HG02571 (cell line): ENCODE data around the gene ECI1.

Source experiments
- ATAC-seq: cut with Tn5 transposase; IDR thresholded peaks from one replicate; pipeline ENCODE4 v1.9.1; 2021; ENCODE audit warnings: mild to moderate bottlenecking, moderate library complexity; ENCODE audit not compliant: unreplicated experiment

Gene ECI1

DNA sequence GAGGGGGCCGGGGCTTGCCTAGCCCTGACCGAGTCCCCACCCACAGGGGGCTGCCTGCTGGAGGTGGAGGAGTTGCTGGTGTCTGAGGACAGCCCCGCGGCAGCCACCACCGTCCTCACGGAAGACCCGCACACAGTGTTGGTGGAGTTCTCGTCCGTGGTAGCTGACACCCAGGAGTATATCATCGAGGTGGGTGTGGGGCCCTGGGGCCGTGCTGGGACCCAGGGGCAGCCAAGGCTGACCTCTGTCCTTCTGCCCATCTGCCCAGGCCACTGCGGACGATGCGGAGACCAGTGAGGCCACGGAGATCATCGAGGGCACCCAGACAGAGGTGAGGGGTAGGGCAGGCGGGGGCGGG is 16.6 kb downstream of the ECI1 start:
- ATAC-seq, result no peak

DNA sequence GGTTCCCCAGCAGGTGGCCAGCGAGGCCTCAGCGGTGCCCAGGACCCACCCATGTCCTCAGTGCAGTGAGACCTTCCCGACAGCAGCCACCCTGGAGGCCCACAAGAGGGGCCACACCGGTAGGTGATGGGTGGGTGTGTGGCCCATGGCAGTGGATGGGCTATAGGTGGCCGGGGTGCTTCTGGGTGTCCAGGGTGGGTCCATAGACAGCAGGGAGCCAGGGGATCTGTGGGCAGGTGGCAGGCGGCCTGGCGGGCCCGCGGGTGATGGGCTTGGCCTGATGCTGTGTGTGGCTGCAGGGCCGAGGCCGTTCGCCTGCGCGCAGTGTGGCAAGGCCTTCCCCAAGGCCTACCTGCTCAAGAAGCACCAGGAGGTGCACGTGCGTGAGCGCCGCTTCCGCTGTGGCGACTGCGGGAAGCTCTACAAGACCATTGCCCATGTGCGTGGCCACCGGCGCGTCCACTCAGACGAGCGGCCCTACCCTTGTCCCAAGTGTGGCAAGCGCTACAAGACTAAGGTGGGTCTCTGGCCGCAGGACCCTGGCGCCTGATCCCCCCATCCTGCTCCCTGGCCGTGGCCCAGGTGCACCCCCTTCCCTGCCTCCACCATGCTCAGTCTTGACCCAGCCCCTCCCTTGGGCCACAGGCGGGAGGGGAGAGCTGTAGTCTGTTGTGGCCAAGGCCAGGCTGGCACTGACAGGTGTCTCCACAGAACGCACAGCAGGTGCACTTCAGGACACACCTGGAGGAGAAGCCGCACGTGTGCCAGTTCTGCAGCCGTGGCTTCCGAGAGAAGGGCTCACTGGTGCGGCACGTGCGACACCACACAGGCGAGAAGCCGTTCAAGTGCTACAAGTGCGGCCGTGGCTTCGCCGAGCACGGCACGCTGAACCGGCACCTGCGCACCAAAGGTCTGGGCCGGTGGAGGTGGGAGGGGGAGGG is 17.2 kb downstream of the ECI1 start:
- ATAC-seq, result no peak

DNA sequence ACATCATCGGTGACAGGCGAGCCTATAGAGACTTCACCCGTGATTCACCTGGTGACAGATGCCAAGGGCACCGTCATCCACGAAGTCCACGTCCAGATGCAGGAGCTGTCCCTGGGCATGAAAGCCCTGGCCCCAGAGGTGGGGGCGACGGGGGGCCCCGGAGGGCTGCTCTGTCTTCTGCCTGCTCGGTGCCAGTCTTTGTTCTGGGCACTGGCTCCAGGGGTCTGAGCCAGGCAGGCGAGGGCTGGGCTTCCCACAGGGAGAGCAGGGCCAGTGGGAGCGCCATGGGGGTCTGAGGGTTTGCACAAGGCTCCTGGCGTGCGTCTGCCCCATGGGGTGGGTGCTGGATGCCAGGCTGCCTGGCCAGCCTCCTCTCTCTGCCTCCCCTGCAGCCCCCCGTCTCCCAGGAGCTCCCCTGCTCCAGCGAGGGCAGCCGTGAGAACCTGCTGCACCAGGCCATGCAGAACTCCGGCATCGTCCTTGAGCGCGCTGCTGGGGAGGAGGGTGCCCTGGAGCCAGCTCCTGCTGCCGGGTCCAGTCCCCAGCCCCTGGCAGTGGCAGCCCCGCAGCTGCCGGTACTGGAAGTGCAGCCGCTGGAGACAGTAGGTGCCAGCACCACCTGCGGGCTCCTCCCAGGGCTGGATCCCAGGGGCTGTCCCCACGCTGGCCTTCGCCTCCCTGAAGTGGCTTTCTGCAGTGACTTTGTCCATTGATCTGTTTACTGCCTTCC is 18.2 kb downstream of the ECI1 start:
- ATAC-seq, result no peak

DNA sequence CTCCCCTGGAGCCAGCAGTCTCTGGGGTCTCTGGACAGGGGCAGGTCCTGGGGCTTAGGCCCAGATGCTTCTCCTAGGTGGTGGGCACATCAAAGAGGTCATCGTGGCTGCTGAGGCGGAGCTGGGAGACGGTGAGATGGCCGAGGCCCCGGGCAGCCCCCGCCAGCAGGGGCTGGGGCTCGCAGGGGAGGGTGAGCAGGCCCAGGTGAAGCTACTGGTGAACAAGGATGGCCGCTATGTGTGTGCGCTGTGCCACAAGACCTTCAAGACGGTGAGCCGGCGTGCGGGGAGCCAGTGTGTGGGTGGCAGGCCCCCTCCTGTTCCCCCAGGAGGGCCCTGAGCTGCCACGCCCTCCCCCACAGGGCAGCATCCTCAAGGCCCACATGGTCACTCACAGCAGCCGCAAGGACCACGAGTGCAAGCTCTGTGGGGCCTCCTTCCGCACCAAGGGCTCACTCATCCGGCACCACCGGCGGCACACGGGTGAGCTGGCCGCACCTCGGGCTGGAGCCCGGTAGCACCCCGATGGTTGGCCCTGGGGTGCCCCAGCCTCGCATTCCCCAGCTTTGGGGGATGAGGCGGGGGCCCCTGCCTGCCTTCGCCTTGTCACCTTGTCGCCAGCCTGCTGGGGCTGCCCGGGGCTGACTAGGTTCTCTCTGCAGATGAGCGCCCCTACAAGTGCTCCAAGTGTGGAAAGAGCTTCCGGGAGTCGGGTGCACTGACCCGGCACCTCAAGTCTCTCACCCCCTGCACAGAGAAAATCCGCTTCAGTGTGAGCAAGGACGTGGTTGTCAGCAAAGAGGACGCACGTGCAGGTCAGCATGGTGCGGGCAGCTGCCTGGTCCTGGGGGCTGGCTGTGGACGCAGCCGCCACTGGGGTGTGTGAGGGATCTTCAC is 19.0 kb downstream of the ECI1 start:
- no peak for ATAC-seq

DNA sequence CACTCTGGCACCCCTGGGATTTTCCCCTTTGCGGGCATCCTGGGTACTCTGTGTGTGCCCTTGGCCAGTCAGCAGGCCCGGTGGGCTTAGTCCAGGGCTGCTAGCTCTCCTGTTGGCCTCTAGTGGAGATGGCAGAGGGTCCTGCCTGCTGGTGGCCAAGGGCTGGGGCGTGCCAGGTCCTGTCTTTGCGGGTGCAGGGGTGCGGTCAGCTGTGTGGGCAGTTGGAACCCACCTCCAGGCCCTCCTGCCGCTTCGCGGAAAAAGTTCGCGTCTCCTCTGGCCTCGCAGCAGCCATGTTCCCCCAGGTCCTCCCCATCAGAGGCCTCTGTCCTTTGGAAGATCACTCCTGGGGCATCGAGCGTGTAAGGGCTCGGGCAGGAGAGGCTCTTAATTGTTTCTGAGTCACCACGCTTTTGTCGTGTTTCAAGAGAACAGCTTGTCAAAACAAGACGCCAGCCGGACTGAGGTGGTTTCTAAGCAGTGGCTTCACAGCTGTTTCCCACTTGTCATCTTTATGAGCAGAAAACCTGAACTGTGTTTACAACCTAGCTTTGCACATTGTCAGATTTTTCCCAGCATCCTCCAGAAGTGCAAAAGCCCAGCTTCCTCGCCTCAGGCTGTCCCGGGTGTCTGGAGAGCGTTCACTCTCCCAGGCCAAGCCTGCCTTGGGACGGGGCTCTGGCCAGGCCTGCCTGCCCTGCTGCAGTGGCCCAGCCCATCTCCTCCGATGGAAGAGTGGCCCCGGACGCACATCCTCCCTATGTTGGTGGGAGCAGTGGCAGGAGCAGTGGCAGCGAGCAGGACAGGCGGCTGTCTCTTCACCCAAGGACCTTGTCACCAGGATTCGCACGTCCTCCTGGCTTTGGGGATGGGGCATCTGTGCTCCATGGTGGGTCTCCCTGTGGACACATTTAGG is 20.1 kb downstream of the ECI1 start:
- ATAC-seq, result no peak

DNA sequence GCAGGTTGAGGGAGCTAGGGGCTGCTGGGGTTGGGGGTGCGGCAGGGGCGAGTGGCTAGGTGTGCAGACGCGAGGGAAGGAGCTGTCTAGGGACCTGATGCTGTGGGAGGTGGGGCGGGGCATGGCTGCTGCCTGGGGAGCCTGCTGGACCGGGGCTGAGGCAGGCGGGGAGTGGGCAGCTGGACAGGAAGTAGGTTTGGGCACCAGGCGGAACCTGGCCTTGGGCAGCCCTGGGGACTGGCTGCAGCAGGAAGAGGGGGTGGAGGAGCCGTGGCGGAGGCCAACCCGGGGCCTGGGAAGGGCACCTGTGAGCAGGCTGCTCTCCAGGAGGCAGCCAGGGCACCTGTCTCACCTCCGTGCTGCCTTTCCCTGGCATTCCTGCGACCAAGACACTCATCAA is 21.0 kb downstream of the ECI1 start:
- ATAC-seq, result no peak

DNA sequence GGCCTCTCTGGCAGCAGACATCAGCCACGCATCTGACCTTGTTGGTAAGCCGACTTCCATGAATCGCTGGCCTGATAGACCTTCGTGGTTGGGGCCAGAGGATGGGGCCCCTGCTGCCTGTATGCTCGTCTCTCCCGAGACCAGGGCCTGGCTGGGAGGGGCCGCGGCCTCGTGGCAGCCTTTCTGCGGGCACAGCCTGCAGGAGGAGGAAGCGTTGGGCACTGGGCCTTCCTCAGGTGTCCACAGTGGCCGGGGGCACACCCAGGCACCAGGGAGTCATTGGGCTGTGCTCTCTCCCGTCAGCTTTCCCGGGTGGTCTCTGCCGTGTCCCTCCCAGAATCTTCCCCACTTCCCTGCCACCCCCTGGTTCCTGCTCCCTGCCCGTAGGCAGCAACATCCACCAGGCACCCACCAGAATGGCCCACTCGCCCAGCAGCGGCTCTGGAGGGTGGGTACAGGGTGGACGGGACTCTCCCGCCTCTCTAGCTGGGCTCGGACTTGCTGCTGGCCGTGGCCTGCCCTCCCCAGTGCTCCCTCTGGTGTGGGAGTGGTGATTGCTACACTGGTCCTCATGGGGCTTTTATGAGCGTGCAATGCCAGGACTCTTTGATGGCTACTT is 21.6 kb downstream of the ECI1 start:
- ATAC-seq, result no peak

DNA sequence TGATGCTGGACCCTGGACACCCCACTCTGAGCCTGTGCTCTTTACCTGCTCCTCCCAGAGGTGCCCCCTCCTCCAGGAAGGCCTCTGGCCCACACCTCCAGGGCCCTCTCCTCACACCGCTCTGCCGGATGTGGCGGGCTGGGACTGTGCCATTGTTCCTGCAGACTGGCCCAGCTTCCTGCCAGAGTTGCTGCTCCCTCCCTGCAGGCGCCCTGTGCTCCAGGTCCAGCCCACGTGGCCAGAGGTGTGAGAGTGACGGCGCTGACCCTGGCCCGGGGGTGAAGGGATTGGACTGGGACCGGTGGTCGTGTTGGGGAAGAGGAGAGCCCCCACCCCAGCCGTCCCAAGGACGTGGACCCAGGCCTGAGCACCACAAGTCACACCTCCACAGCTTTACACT is 22.3 kb downstream of the ECI1 start:
- ATAC-seq, result no peak

DNA sequence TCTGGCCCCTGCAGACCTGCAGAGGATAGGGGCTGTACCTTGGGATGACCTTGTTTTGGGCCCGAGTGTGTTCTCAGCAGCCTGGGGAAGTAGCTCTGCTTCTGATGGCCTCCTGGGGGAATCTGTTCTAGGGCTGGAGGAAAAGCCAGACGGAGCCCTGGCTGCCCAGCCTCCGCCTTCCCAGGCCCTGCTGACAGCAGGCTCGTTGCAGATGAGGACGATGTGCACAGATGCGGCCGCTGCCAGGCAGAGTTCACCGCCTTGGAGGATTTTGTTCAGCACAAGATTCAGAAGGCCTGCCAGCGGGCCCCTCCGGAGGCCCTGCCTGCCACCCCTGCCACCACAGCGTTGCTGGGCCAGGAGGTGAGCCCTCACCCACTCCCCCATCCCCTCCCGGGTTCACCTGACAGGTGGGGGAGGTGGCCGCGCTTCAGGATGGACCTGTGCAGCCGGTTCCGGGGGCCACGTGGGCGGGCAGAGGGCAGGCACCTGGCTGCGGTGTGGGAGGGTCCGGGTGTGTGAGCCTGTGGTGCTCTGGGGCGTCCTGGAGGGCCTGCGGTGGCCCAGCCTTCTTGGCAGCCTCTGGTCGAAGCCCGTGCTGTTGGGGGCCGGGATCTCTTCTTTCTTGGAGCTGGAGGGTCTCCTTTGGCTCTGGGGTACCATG is 23.1 kb downstream of the ECI1 start:
- ATAC-seq, result no peak

DNA sequence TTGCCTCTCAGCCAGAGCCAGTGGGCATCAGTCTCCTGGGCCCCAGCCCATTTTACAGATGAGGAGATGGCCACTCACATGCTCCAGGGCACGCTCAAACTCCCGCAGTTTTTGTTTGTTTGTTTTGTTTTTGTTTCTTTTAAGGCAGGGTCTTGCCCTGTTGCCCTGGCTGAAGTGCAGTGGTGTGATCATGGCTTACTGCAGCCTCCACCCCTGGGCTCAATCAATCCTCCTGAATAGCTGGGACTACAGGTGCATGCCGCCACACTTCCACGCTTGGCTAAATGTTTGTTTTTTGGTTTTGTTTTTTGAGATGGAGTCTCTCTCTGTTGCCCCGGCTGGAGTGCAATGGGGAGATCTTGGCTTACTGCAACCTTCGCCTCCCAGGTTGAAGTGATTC is 24.5 kb downstream of the ECI1 start:
- ATAC-seq, result no peak

DNA sequence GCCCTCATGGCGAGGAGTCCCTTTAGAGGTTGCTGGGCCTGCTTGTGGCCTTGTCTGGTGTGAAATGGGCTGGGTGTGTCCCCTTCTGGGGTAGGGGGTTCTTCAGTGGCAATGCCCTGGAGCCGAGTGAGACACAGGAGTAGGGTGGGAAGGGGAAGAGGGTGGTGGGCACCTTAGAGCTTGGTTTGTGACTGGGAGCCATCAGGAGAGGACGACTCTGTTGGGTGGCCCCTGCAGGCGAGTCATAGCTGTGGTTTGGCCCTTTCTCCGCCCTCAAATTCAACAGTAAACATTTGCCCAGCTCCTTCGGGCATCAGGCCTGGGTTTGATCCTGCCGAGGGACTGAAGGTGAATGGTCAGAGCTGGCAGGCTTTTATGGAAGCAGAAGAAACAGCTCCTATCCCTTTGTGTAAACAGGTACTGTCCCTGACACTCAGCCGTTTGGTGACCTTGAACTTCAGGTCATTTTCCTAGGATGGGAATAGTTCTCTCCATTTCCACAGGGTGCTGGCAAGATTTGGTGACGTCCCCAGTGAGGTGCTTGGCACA is 25.1 kb downstream of the ECI1 start:
- no peak for ATAC-seq

DNA sequence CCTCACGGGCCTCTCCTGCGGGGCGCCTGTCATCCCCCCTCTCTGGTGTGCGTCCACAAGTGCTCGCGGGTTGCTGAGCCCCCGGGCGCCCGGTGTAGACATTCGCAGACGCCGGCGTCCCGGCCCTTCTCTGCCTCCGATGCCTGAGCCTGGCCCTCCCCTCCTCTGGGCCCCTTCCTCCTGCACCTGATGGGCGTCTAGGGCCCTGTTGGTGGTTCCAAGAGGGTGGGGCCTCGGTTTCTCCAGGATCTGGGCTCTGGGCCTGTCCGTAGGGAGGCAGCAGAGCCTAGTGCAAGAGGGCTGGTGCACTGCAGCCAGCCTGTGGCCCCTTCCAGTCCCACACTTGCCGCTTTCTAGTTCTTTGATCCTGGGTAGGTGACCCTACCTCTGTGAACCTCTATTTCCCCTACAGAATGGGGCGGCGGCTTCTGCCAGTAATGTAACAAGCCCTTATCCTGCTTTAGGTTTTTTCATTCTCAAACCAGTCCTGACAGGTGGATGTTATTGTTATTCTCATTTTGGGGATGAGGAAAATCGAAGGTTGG is 27.4 kb downstream of the ECI1 start:
- peak; percentile 15 for ATAC-seq

DNA sequence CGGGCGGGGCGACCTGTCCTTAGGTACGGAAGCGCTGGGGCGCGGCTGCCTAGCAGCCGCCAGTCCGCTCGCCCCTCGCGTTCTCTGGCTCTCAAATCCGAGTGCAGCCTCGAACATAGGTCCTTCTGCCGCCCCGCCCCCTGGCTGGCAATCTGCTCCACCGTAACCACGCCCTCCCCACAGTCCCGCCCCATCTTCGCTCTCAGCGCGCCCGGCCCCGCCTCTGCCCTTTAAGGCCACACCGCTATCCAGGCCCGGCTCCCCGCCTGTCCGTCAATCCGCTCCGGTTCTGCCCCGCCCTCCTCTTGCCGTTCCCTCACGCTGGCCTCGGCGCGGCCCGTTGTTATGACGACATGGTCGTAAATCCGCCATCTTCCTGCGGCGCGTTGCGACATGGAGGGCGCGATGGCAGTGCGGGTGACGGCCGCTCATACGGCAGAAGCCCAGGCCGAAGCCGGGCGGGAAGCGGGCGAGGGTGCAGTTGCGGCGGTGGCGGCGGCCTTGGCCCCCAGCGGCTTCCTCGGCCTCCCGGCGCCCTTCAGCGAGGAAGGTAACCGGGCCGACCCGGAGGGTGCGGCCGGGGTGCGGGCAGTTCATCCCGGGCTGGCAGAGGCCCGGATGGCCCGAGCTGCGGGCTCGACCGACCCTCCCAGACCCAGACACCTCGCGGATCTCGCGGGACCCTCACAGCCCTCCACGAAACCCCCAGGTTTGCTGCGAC is 28.0 kb downstream of the ECI1 start, which contains the start of gene E4F1:
TSS of gene E4F1 (plus strand) at position 371 of the 721 bp plus-strand sequence. CDS start at position 394, 23 bp downstream.
- ATAC-seq, result peak; percentile 94

DNA sequence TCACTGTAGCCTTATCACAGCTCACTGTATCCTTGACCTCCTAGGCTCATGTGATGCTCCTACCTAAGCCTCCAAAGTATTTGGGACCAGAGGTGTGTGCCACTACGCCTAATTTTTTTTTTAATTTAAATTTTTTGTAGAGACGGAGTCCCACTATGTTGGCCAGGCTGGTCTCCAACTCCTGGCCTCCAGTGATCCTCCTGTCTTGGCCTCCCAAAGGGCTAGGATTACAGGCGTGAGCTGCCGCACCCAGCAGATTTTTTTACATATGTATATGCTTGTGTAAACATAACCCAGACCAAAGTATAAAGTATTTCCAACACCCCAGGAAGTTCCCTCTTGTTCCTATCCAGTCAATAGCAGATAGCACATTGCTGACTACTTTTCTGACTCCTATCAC is 35.1 kb downstream of the ECI1 start:
- no peak for ATAC-seq

DNA sequence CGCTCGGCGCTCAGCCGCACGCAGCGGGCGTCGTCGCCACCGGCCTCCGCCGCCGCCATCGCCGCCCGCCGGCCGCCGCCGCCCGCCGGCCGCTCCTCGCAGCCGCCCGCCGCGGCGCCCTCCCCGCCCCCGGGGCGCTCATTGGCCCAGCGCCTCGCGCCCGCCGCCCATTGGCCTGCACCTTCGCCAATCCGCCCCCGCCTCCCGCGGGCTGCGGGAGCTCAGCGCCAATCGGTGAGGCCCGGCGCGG is 36.7 kb downstream of the ECI1 start, which contains the start of gene PGP:
TSS of gene PGP (minus strand) at position 122 of the 250 bp plus-strand sequence. CDS start at position 59, 63 bp downstream.
- ATAC-seq, result peak; percentile 82

DNA sequence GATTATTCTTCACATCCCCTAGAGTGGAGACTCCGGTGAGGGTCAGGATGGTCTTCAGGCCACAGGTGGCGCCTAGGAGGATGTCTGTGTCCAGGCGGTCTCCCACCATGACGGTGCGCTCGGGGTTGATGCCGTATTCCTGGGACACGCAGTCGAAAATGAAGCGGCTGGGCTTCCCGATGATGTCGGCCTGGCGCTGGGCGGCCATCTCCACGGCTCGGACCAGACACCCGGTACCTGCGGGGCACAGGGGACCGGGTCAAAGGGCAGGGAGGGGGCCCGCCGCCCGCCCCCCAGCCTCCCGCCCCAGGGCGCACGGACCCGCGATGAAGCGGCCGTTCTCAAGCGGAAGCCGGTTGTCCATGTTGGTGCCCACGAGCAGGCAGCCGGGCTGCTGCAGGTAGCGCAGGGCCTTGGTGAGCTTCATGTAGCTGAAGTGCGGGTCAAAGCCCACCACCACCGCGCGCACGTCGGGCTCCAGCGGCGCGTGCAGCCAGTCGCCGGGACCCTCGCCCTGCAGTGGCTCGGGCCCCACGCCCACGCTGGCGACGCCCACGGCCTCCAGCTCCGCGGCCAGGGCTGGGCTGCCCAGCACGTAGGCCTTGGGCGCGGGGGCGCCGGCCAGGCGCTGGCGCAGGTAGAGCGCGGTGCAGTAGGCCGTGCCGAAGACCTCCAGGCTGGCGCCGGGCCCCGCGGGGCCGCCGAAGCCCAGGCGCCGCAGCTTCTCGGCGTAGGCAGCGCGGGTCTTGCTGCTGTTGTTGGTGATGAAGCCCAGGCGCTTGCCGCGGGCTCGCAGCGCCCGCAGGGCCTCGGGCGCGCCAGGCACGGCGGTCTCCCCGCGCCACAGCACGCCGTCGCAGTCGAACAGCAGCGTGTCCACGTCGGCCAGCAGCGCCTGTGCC is 37.3 kb downstream of the ECI1 start:
- peak; percentile 5 for ATAC-seq
